Brain microvascular endothelial cell (primary cell): ENCODE measurements around the gene DIP2A.

Experiments used
- DNase-seq: peaks from one replicate; pipeline ENCODE4 v3.0.0-alpha.2; 2020
- H3K27ac ChIP-seq: fragments of 250-450 bp; sonication (Bioruptor Pico); 2 replicates; pipeline ENCODE4 v1.5.1; 2020; ENCODE audit warnings: mild to moderate bottlenecking, moderate library complexity
- H3K27me3 ChIP-seq: fragments of 250-450 bp; sonication (Bioruptor Pico); replicated peaks from 2 replicates; pipeline ENCODE4 v1.5.1; 2020; ENCODE audit warnings: mild to moderate bottlenecking
- H3K36me3 ChIP-seq: fragments of 250-450 bp; sonication (Bioruptor Pico); replicated peaks from 2 replicates; pipeline ENCODE4 v1.5.1; 2020; ENCODE audit warnings: mild to moderate bottlenecking
- H3K4me3 ChIP-seq: 2 replicates; pipeline ENCODE4 v1.5.1; 2011; ENCODE audit warnings: low read depth, mild to moderate bottlenecking, control low read depth, low read length, moderate library complexity
- in situ Hi-C: cut with HindIII; loops from 2 replicates; pipeline ENCODE4 v1.10.0; 2017; ENCODE audit warnings: low sequenced_read_pairs, low pct_ligation_motif_present
- TF ChIP-seq, protein P1 (sequence below): IDR thresholded peaks from 2 replicates; pipeline ENCODE4 v1.5.1; 2011; ENCODE audit warnings: low read depth, mild to moderate bottlenecking, moderate library complexity, low read length, control low read depth, inconsistent platforms; ENCODE audit errors: missing control alignments

Gene DIP2A

DNA sequence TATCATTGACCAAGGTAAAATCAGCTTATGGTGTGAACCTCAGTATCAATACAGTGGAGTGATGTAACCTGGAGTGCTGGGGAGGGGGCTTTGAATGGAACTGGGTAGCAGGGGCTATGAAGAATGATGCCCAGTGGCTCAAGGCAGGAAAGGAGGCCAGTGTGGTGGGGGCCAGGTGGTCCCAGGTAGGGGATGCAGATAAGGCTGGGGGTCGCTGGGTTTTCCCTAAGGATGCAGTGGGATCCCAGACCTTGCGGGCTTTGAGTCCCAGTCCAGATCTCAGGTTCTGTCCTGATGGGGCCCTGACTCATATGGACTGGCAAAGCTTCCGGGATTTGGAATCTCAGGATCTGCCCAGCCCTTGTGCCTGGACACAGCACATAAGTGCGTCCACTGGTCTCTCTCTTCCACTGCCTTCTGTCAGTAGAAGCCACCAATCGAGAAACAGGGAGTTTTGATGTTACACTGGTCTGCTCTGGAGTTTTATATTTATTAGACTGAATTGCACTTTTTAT is 94.2 kb downstream of the DIP2A start:
- Histone ChIP-seq H3K27ac (no peak overlapping the region), H3K27me3 (no peaks in the 10 kb centered on the region), H3K4me3 (no peak overlapping the region), H3K36me3 (peaks cover 64% of the 10 kb centered on the region)
- TF ChIP-seq, protein P1, sequence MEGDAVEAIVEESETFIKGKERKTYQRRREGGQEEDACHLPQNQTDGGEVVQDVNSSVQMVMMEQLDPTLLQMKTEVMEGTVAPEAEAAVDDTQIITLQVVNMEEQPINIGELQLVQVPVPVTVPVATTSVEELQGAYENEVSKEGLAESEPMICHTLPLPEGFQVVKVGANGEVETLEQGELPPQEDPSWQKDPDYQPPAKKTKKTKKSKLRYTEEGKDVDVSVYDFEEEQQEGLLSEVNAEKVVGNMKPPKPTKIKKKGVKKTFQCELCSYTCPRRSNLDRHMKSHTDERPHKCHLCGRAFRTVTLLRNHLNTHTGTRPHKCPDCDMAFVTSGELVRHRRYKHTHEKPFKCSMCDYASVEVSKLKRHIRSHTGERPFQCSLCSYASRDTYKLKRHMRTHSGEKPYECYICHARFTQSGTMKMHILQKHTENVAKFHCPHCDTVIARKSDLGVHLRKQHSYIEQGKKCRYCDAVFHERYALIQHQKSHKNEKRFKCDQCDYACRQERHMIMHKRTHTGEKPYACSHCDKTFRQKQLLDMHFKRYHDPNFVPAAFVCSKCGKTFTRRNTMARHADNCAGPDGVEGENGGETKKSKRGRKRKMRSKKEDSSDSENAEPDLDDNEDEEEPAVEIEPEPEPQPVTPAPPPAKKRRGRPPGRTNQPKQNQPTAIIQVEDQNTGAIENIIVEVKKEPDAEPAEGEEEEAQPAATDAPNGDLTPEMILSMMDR, result no peak
- in situ Hi-C loops, result no loop called here
- no peak for DNase-seq

DNA sequence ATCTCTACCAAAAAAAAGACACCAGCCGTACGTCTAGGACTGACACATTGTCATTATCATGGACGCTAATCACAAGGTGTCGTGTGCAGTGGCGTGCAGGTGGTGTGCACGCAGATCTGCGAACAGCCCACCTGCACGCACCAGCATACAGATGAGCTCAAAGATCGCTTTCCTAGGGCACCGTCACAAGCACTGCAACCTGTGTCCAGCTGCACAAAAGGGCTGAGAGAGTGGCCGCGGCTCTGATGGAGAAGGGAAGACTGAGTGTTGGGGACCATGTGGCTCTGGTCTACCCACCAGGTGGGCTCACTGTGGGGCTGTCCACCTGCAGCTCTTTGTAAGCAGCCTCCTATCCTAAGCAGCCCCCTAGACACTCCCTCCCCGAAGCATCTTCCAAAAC is 95.3 kb downstream of the DIP2A start:
- Histone ChIP-seq H3K27me3 (no peaks in the 10 kb centered on the region), H3K36me3 (peaks cover 60% of the 10 kb centered on the region), H3K27ac (no peak overlapping the region), H3K4me3 (no peak overlapping the region)
- in situ Hi-C loops, result no loop called here
- TF ChIP-seq, protein P1, result no peak
- no peak for DNase-seq

DNA sequence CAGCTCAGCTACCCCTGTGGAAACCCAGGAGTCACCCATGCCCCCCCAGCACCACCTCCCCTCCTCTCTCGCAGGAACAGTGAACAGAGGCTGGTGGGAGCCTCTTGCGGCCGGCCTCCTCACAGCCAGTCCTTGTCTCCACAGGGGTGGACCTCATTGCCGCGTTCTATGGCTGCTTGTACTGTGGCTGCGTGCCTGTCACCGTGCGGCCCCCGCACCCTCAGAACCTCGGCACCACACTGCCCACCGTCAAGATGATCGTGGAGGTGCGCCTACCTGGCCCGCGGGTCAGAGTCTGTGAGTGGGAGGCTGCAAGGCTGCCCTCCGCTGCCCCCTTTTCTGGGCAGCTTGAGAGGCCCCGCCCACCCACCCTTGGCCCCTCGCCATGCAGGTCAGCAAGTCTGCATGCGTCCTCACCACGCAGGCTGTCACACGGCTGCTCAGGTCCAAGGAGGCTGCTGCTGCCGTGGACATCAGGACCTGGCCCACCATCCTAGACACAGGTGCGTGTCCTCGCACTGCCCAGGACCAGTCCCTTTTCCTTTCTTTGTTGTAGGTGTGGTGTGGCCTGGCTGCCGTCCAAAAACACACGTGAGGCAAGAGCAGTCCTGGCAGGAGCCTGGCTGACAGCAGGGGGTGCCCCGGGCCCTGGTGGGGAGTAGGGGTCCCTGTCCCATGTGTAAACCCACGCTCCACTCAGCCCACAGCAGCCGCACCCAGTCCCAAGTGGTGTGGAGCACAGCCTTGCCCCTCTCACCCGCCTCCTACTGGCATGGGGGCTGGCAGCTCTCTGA is 95.9 kb downstream of the DIP2A start:
- Histone ChIP-seq H3K4me3 (no peak overlapping the region), H3K27ac (no peak overlapping the region), H3K36me3 (peaks cover 62% of the 10 kb centered on the region), H3K27me3 (no peaks in the 10 kb centered on the region)
- no peak for DNase-seq
- in situ Hi-C loops, result no loop called here
- TF ChIP-seq, protein P1, result no peak

DNA sequence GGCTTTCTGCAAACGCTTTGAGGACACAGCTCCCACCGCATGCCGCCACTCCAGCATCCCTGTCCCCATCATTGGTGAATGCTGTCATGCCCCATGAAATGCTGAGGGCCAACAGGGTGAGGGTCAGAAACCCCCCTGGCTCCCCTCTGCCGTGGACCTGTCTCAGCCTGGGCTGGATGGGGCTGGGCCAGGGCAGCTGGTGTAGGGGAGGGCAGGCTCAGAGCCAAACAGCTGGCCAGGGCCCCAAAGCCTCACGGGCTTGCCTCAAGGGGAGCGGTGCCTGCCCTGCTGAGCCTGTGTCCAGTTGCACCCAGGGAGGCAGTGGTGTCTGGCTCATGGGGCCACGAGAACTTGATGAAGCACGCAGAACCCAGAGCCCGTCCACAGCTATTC is 96.5 kb downstream of the DIP2A start:
- Histone ChIP-seq H3K4me3 (no peak overlapping the region), H3K36me3 (peaks cover 58% of the 10 kb centered on the region), H3K27ac (no peak overlapping the region), H3K27me3 (no peaks in the 10 kb centered on the region)
- in situ Hi-C loops, result no loop called here
- no peak for DNase-seq
- TF ChIP-seq, protein P1, result no peak

DNA sequence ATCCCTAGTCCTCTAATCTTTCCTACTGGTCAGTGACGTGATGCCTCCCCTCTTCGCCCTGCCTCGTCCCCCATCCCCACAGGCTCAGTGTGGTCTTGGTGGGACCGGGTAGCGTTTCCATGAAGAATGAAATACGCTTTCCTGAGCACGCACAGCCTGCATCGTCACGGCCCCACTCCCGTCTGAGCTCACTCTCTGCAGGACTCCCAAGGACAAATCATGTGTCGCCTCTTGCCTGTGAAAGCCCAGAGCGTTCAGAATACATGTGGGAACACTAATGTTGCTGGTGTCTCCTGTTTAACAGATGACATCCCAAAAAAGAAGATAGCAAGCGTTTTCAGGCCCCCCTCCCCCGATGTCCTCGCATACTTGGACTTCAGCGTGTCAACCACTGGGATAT is 97.0 kb downstream of the DIP2A start:
- TF ChIP-seq, protein P1, result no peak
- H3K36me3 ChIP-seq, result peaks cover 56% of the 10 kb centered on the region
- H3K27me3 ChIP-seq, result no peaks in the 10 kb centered on the region
- no peak overlapping the region for H3K27ac ChIP-seq
- no peak overlapping the region for H3K4me3 ChIP-seq
- no peak for DNase-seq
- in situ Hi-C loops, result no loop called here
